ENCODE results near the gene ZNF219.

Gene ZNF219

GRCh38 chr14:21072781-21073339 is 25.6 kb downstream of the ZNF219 start:
- TF ChIP-seq POLR2A (IDR thresholded peaks at IDR 0.05; ENCODE audit: low read depth, low read length) = no peak
- FAIRE-seq = no peak
- DNase-seq (ENCODE audit: insufficient read length, low spot score) = no peak

- DNase-seq (ENCODE audit: insufficient read length, low spot score) (no peak), FAIRE-seq (no peak)
- TF ChIP-seq POLR2A (IDR thresholded peaks at IDR 0.05; ENCODE audit: low read depth, low read length) = no peak
These were observed 26.4 kb downstream of the ZNF219 start for GRCh38 chr14:21072031-21072473.

GRCh38 chr14:21071225-21072030 is 27.0 kb downstream of the ZNF219 start:
- FAIRE-seq = no peak

GRCh38 chr14:21070610-21071224 is 27.7 kb downstream of the ZNF219 start:
- FAIRE-seq (no peak), DNase-seq (ENCODE audit: insufficient read length, low spot score) (peak; percentile 36)
- TF ChIP-seq POLR2A (IDR thresholded peaks at IDR 0.05; ENCODE audit: low read depth, low read length) = no peak

More at GRCh38 chr14:21071225-21072030, 27.0 kb downstream of the ZNF219 start:
- TF ChIP-seq POLR2A (IDR thresholded peaks at IDR 0.05; ENCODE audit: low read depth, low read length) = peak; percentile 23; the same call in 1 of the 2 replicates
- peak; percentile 73 for DNase-seq (ENCODE audit: insufficient read length, low spot score)

- TF ChIP-seq POLR2A (IDR thresholded peaks at IDR 0.05; ENCODE audit: low read depth, low read length) = 0 out of 2 replicates have a peak, but pooled peaks have one; percentile 18
- DNase-seq (ENCODE audit: insufficient read length, low spot score) (peak; percentile 34), FAIRE-seq (no peak)
These were observed 28.3 kb downstream of the ZNF219 start, which contains the start of gene ARHGEF40 for GRCh38 chr14:21070083-21070609. Gene ARHGEF40 (plus strand): TSS chr14:21070304. CDS start chr14:21070397, 93 bp downstream.

- no peak for TF ChIP-seq POLR2A (IDR thresholded peaks at IDR 0.05; ENCODE audit: low read depth, low read length)
- FAIRE-seq (no peak), DNase-seq (ENCODE audit: insufficient read length, low spot score) (no peak)
These were observed 28.9 kb downstream of the ZNF219 start for GRCh38 chr14:21069388-21070082.

GRCh38 chr14:21068521-21069387 is 29.7 kb downstream of the ZNF219 start:
- no peak for TF ChIP-seq POLR2A (IDR thresholded peaks at IDR 0.05; ENCODE audit: low read depth, low read length)
- FAIRE-seq (no peak), DNase-seq (ENCODE audit: insufficient read length, low spot score) (no peak)

GRCh38 chr14:21066882-21067502 is 31.5 kb downstream of the ZNF219 start:
- DNase-seq (ENCODE audit: insufficient read length, low spot score) (no peak), FAIRE-seq (no peak)
- no peak for TF ChIP-seq POLR2A (IDR thresholded peaks at IDR 0.05; ENCODE audit: low read depth, low read length)

GRCh38 chr14:21063479-21063878 is 35.0 kb downstream of the ZNF219 start:
- no peak for TF ChIP-seq POLR2A (IDR thresholded peaks at IDR 0.05; ENCODE audit: low read depth, low read length)
- peak; percentile 86 for FAIRE-seq
- DNase-seq (ENCODE audit: insufficient read length, low spot score) = no peak

GRCh38 chr14:21061347-21061668 is 37.1 kb downstream of the ZNF219 start:
- no peak for TF ChIP-seq POLR2A (IDR thresholded peaks at IDR 0.05; ENCODE audit: low read depth, low read length)
- no peak for DNase-seq (ENCODE audit: insufficient read length, low spot score)
- FAIRE-seq = no peak

- FAIRE-seq (no peak), DNase-seq (ENCODE audit: insufficient read length, low spot score) (no peak)
- no peak for TF ChIP-seq POLR2A (IDR thresholded peaks at IDR 0.05; ENCODE audit: low read depth, low read length)
These were observed 37.7 kb downstream of the ZNF219 start for GRCh38 chr14:21060614-21061346.
